Liver (tissue), 9 donors: ENCODE measurements around the gene PTRH1. TPM values are rescaled to one million over a fixed set of nuclear protein-coding genes. Genes with fewer than 3 reads are reported as not detected.

ENCODE experiments used
- DNase-seq: peaks from one replicate; pipeline ENCODE4 v3.0.0-alpha.2; 2017; ENCODE audit warnings: low spot score
- H3K27ac ChIP-seq, 2 donors: one replicate each; pipeline ENCODE4 v1.7.0; 2013; ENCODE audit warnings: inconsistent platforms in 2 of 2, low read length in 2 of 2, control low read depth in 1 of 2, low read depth in 1 of 2, mild to moderate bottlenecking in 1 of 2
- H3K27me3 ChIP-seq, 4 donors: one replicate each; pipeline versions ENCODE4 v1.6.1 to v1.7.0; 2013; ENCODE audit warnings: low read length in 3 of 4, inconsistent platforms in 1 of 4, mild to moderate bottlenecking in 1 of 4, moderate library complexity in 1 of 4; ENCODE audit not compliant: control insufficient read depth in 4 of 4, insufficient read depth in 4 of 4
- H3K36me3 ChIP-seq, 4 donors: one replicate each; pipeline versions ENCODE4 v1.6.1 to v1.7.0; 2013; ENCODE audit warnings: low read length in 3 of 4, mild to moderate bottlenecking in 3 of 4, low read depth in 1 of 4, moderate library complexity in 1 of 4; ENCODE audit not compliant: control insufficient read depth in 4 of 4, insufficient read depth in 3 of 4
- H3K4me1 ChIP-seq, 4 donors: one replicate each; pipeline versions ENCODE4 v1.6.1 to v1.7.0; 2013; ENCODE audit warnings: low read length in 3 of 4, mild to moderate bottlenecking in 3 of 4, moderate library complexity in 1 of 4; ENCODE audit not compliant: control insufficient read depth in 4 of 4, insufficient read depth in 4 of 4
- H3K4me3 ChIP-seq, 3 donors: one replicate each; pipeline versions ENCODE4 v1.6.1 to v1.7.0; 2013; ENCODE audit warnings: low read length in 3 of 3, control low read depth in 1 of 3, low read depth in 1 of 3, mild to moderate bottlenecking in 1 of 3
- H3K9ac ChIP-seq, 2 donors: one replicate each; pipeline ENCODE4 v1.7.0; 2013; ENCODE audit warnings: low read length in 2 of 2, mild to moderate bottlenecking in 2 of 2, moderate library complexity in 2 of 2, control low read depth in 1 of 2, low read depth in 1 of 2
- H3K9me3 ChIP-seq, 4 donors: one replicate each; pipeline versions ENCODE4 v1.6.1 to v1.7.0; 2013; ENCODE audit warnings: low read length in 3 of 4; ENCODE audit not compliant: control insufficient read depth in 4 of 4
- ATF3 ChIP-seq: IDR thresholded peaks from 2 replicates; pipeline ENCODE4 v1.6.1; 2016; ENCODE audit warnings: antibody characterized with exemption
- CTCF ChIP-seq: fragments of 150-350 bp; IDR thresholded peaks from 2 replicates; pipeline ENCODE4 v1.5.1; 2017; ENCODE audit warnings: improper control_type of control experiment, low read depth, low read length; ENCODE audit not compliant: missing input control
- EGR1 ChIP-seq, 2 donors: IDR thresholded peaks; 2 replicates each; pipeline ENCODE4 v1.6.1; 2016 to 2018; ENCODE audit warnings: antibody characterized with exemption in 2 of 2, low read depth in 2 of 2
- FOXA1 ChIP-seq: IDR thresholded peaks from 2 replicates; pipeline ENCODE4 v1.6.1; 2016; ENCODE audit warnings: antibody characterized with exemption
- HNF4G ChIP-seq: IDR thresholded peaks from 2 replicates; pipeline ENCODE4 v1.6.1; 2016; ENCODE audit warnings: antibody characterized with exemption
- MAX ChIP-seq: IDR thresholded peaks from 2 replicates; pipeline ENCODE4 v1.6.1; 2016; ENCODE audit warnings: antibody characterized with exemption
- RAD21 ChIP-seq, 2 donors: IDR thresholded peaks; 2 replicates each; pipeline ENCODE4 v1.6.1; 2016; ENCODE audit warnings: antibody characterized with exemption in 2 of 2, mild to moderate bottlenecking in 2 of 2
- SP1 ChIP-seq: IDR thresholded peaks from 2 replicates; pipeline ENCODE4 v1.6.1; 2018; ENCODE audit warnings: antibody characterized with exemption, mild to moderate bottlenecking
- TAF1 ChIP-seq: conservative IDR thresholded peaks from 2 replicates; pipeline ENCODE4 v1.6.1; 2016; ENCODE audit warnings: antibody characterized with exemption, mild to moderate bottlenecking
- YY1 ChIP-seq: IDR thresholded peaks from 2 replicates; pipeline ENCODE4 v1.6.1; 2016; ENCODE audit warnings: antibody characterized with exemption, mild to moderate bottlenecking
- ZBTB33 ChIP-seq: IDR thresholded peaks from 2 replicates; pipeline ENCODE4 v1.6.1; 2016; ENCODE audit warnings: antibody characterized with exemption
- WGBS: extraction: QIAGEN DNeasy Blood & Tissue Kit; methylation state at CpG from one replicate; pipeline ENCODE4 v1.1.7; 2013; 5-methylcytosine and 5-hydroxymethylcytosine counted together
- polyA plus RNA-seq, 2 donors: library from polyadenylated mRNA; stranded (reverse) in 1 of 2; unstranded in 1 of 2; fragments of 200-250 nt in 1 of 2; fragments of >200 nt in 1 of 2; fragmentation: Nextera tagmentation in 1 of 2; extraction: Ambion mirVana in 1 of 2; gene quantifications; one replicate each; pipeline versions ENCODE4 v1.2.1 to v1.2.3, GENCODE V29; 2013 to 2015
- total RNA-seq, 2 donors: library from RNA; depleted of rRNA; stranded (reverse); fragments of >200 nt; gene quantifications; one replicate each; pipeline ENCODE4 v1.2.3, GENCODE V29; 2014
- donor health status: healthy.
- donor health status: healthy.
- donor health status: healthy.
- donor health status: healthy.
- donor health status: healthy.

Gene PTRH1
- total and polyA plus RNA-seq, 4 donors = 6.7 to 21.6 (median 9.7) TPM

- no peak for TF ChIP-seq ZBTB33
Measured at GRCh38 chr9:127680226-127680625, 35.2 kb downstream of the PTRH1 start (continued).

- Histone ChIP-seq H3K4me3 (no peak overlapping the region), H3K4me1 (no peaks in the 10 kb centered on the region), H3K36me3 (peaks cover 0 to 5% (median 0%) of the 10 kb centered on the region in 4 donors), H3K27ac (no peak overlapping the region), H3K9ac (no peak overlapping the region), H3K27me3 (no peaks in the 10 kb centered on the region), H3K9me3 (no peaks in the 10 kb centered on the region)
- no peak for DNase-seq
- WGBS = 79% methylated on average over 2 of the region's 2 CpGs
- TF ChIP-seq MAX (no peak), ZBTB33 (no peak), CTCF (no peak), YY1 (no peak), EGR1 (IDR thresholded peaks at IDR 0.05; ENCODE audit: low read depth in 2 of 2) (no peak), TAF1 (no peak), HNF4G (no peak)
Measured at GRCh38 chr9:127679506-127679905, 36.0 kb downstream of the PTRH1 start.

GRCh38 chr9:127676638-127677037 is 38.8 kb downstream of the PTRH1 start:
- no peak overlapping the region for H3K9ac ChIP-seq
- H3K36me3 ChIP-seq = peaks cover 0 to 4% (median 0%) of the 10 kb centered on the region in 4 donors
- H3K4me3 ChIP-seq = no peak overlapping the region
- H3K9me3 ChIP-seq = no peaks in the 10 kb centered on the region
- DNase-seq = no peak
- H3K27ac ChIP-seq = no peak overlapping the region
- no peaks in the 10 kb centered on the region for H3K4me1 ChIP-seq
- TF ChIP-seq SP1 = no peak
- no peak for TF ChIP-seq HNF4G
- no peak for TF ChIP-seq FOXA1
- no peak for TF ChIP-seq RAD21 (IDR thresholded peaks at IDR 0.05)
- TF ChIP-seq ATF3 = no peak
- no peaks in the 10 kb centered on the region for H3K27me3 ChIP-seq
- 96% methylated on average over 12 of the region's 12 CpGs for WGBS
